Esophagus squamous epithelium (tissue), 5 donors: ENCODE data around the gene TMEM214. TPM values are rescaled to one million over a fixed set of nuclear protein-coding genes. Genes with fewer than 3 reads are reported as not detected.

Experiments
- DNase-seq: peaks from one replicate; lab custom pipeline; 2025; lab: John Stamatoyannopoulos, UW
- H3K27ac ChIP-seq, 4 donors: fragments of 200-600 bp; sonication (generic); one replicate each; pipeline ENCODE4 v1.5.1; 2016 to 2019; ENCODE audit warnings: mild to moderate bottlenecking in 1 of 4
- H3K27me3 ChIP-seq, 4 donors: fragments of 200-600 bp; sonication (generic); 1 replicate in 3 of 4; 2 replicates in 1 of 4; pipeline versions ENCODE4 v1.5.1 to v1.6.0; 2017 to 2021; ENCODE audit warnings: antibody characterized with exemption in 1 of 4
- H3K36me3 ChIP-seq, 3 donors: fragments of 200-600 bp; sonication (generic); one replicate each; pipeline ENCODE4 v1.5.1; 2016 to 2019
- H3K4me1 ChIP-seq, 3 donors: fragments of 200-600 bp; sonication (generic); one replicate each; pipeline ENCODE4 v1.5.1; 2017 to 2019
- H3K4me3 ChIP-seq, 4 donors: fragments of 200-600 bp; sonication (generic); 1 replicate in 3 of 4; 2 replicates in 1 of 4; pipeline ENCODE4 v1.5.1; 2016 to 2019; ENCODE audit warnings: mild to moderate bottlenecking in 2 of 4, moderate library complexity in 1 of 4
- H3K9me3 ChIP-seq, 3 donors: fragments of 200-600 bp; sonication (generic); one replicate each; pipeline ENCODE4 v1.5.1; 2016 to 2019
- CTCF ChIP-seq, 6 experiments: fragments of 450-650 bp in 4 of 6; fragments of 200-600 bp in 2 of 6; sonication (generic) in 2 of 6; IDR thresholded peaks; one replicate each; pipeline ENCODE4 v1.5.1; 2016 to 2019; ENCODE audit warnings: antibody characterized with exemption in 6 of 6, mild to moderate bottlenecking in 4 of 6, moderate library complexity in 4 of 6
- POLR2A ChIP-seq, 4 donors: fragments of 450-650 bp; IDR thresholded peaks; one replicate each; pipeline ENCODE4 v1.6.1; 2017; ENCODE audit warnings: antibody characterized with exemption in 4 of 4, mild to moderate bottlenecking in 4 of 4, moderate library complexity in 3 of 4
- WGBS, 2 donors: methylation state at CpG; one replicate each; pipeline ENCODE4 v1.1.5; 2018; 5-methylcytosine and 5-hydroxymethylcytosine counted together
- intact Hi-C: fragments of 100-400 bp; cut with DNase I; formaldehyde crosslinking; loops from one replicate; pipeline ENCODE4 v1.15.0; 2022
- total RNA-seq, 4 donors: library from RNA; depleted of rRNA; stranded (reverse); fragments of >200 nt; gene quantifications; one replicate each; pipeline ENCODE4 v1.1.0, GENCODE V29; 2016
- donor health status: DM: yes; HTN: yes; CAD: no.

Gene TMEM214
- total RNA-seq, 4 donors from 2014 or later: 15.7 to 34.5 (median 32.1) TPM

DNA sequence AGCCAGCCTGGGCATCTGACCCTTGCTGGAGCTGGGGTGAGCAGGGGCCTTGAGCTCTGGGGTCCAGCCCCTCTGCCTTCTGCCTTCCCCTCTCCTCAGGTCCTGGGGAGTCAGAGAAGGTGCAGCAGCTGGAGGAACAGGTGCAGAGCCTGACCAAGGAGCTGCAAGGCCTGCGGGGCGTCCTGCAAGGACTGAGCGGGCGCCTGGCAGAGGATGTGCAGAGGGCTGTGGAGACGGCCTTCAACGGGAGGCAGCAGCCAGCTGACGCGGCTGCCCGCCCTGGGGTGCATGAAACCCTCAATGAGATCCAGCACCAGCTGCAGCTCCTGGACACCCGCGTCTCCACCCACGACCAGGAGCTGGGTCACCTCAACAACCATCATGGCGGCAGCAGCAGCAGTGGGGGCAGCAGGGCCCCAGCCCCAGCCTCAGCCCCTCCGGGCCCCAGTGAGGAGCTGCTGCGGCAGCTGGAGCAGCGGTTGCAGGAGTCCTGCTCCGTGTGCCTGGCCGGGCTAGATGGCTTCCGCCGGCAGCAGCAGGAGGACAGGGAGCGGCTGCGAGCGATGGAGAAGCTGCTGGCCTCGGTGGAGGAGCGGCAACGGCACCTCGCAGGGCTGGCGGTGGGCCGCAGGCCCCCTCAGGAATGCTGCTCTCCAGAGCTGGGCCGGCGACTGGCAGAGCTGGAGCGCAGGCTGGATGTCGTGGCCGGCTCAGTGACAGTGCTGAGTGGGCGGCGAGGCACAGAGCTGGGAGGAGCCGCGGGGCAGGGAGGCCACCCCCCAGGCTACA, 49.4 kb downstream of the TMEM214 start:
- Histone ChIP-seq H3K27ac (peak overlapping the region; percentile 43 to 98 (median 78)), H3K27me3 (no peaks in the 10 kb centered on the region), H3K4me3 (no peak overlapping the region), H3K4me1 (peaks cover 32 to 86% (median 35%) of the 10 kb centered on the region in 3 donors), H3K36me3 (no peaks in the 10 kb centered on the region), H3K9me3 (no peaks in the 10 kb centered on the region)
- intact Hi-C loops: no loop called here
- DNase-seq: no peak
- TF ChIP-seq POLR2A (IDR thresholded peaks at IDR 0.05) (no peak), CTCF (IDR thresholded peaks at IDR 0.05) (no peak)
- 81 to 100% methylated on average over 1 to 4 of the region's 38 CpGs for WGBS, 2 donors

DNA sequence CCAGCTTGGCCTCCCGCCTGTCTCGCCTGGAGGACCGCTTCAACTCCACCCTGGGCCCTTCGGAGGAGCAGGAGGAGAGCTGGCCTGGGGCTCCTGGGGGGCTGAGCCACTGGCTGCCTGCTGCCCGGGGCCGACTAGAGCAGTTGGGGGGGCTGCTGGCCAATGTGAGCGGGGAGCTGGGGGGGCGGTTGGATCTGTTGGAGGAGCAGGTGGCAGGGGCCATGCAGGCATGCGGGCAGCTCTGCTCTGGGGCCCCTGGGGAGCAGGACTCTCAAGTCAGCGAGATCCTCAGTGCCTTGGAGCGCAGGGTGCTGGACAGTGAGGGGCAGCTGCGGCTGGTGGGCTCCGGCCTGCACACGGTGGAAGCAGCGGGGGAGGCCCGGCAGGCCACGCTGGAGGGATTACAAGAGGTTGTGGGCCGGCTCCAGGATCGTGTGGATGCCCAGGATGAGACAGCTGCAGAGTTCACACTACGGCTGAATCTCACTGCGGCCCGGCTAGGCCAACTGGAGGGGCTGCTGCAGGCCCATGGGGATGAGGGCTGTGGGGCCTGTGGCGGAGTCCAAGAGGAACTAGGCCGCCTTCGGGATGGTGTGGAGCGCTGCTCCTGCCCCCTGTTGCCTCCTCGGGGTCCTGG, 50.1 kb downstream of the TMEM214 start:
- H3K27ac ChIP-seq: no peak overlapping the region
- no peaks in the 10 kb centered on the region for H3K9me3 ChIP-seq
- 89 to 95% methylated on average over 3 to 8 of the region's 27 CpGs for WGBS, 2 donors
- H3K4me3 ChIP-seq: no peak overlapping the region
- no peak for DNase-seq
- H3K36me3 ChIP-seq: no peaks in the 10 kb centered on the region
- H3K27me3 ChIP-seq: no peaks in the 10 kb centered on the region
- TF ChIP-seq CTCF (IDR thresholded peaks at IDR 0.05) (no peak), POLR2A (IDR thresholded peaks at IDR 0.05) (no peak)
- intact Hi-C loops: no loop called here
- peaks cover 31 to 85% (median 33%) of the 10 kb centered on the region in 3 donors for H3K4me1 ChIP-seq

DNA sequence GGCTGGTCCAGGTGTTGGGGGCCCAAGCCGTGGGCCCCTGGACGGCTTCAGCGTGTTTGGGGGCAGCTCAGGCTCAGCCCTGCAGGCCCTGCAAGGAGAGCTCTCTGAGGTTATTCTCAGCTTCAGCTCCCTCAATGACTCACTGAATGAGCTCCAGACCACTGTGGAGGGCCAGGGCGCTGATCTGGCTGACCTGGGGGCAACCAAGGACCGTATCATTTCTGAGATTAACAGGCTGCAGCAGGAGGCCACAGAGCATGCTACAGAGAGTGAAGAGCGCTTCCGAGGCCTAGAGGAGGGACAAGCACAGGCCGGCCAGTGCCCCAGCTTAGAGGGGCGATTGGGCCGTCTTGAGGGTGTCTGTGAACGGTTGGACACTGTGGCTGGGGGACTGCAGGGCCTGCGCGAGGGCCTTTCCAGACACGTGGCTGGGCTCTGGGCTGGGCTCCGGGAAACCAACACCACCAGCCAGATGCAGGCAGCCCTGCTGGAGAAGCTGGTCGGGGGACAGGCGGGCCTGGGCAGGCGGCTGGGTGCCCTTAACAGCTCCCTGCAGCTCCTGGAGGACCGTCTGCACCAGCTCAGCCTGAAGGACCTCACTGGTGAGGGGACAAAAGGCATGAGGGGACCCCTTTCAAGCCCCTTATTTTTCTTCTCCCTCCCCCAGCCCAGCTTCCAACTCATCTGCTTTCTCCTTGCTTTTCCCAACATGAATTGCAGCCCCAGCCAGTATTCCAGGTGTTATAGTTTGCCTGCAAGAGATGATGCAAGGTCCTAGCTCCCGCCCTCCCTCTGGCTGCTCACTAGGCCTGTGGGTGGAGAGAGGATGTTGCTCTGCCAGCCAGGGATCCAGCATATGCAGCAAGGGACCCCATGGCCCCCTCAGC, 50.9 kb downstream of the TMEM214 start:
- no peaks in the 10 kb centered on the region for H3K9me3 ChIP-seq
- no peaks in the 10 kb centered on the region for H3K36me3 ChIP-seq
- H3K27me3 ChIP-seq: no peaks in the 10 kb centered on the region
- H3K27ac ChIP-seq: no peak overlapping the region
- H3K4me1 ChIP-seq: peaks cover 31 to 82% (median 33%) of the 10 kb centered on the region in 3 donors
- no peak overlapping the region for H3K4me3 ChIP-seq
- no peak for DNase-seq
- intact Hi-C loops: no loop called here
- WGBS, 2 donors: 55 to 88% methylated on average over 4 to 5 of the region's 20 CpGs
- TF ChIP-seq POLR2A (IDR thresholded peaks at IDR 0.05) (no peak), CTCF (IDR thresholded peaks at IDR 0.05) (no peak)

GRCh38 chr2:27084297-27085061, 51.7 kb downstream of the TMEM214 start:
- no peaks in the 10 kb centered on the region for H3K9me3 ChIP-seq
- H3K4me3 ChIP-seq: no peak overlapping the region
- peak overlapping the region in 1 of 4 donors; percentile 90 for H3K27ac ChIP-seq
- intact Hi-C loops: loop anchor here (5.0 kb wide), 1 partner anchor 122 kb away; no protein-coding TSS in a partner anchor
- 63 to 94% methylated on average over 3 to 4 of the region's 6 CpGs for WGBS, 2 donors
- H3K36me3 ChIP-seq: no peaks in the 10 kb centered on the region
- DNase-seq: no peak
- peaks cover 31 to 76% (median 33%) of the 10 kb centered on the region in 3 donors for H3K4me1 ChIP-seq
- no peak for TF ChIP-seq CTCF (IDR thresholded peaks at IDR 0.05)
- no peaks in the 10 kb centered on the region for H3K27me3 ChIP-seq
